ENCODE data around the gene MMP15.

DNA sequence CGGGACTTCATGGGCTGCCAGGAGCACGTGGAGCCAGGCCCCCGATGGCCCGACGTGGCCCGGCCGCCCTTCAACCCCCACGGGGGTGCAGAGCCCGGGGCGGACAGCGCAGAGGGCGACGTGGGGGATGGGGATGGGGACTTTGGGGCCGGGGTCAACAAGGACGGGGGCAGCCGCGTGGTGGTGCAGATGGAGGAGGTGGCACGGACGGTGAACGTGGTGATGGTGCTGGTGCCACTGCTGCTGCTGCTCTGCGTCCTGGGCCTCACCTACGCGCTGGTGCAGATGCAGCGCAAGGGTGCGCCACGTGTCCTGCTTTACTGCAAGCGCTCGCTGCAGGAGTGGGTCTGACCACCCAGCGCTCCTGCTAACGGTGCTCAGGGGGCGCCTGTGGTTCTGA lies 19.5 kb downstream of the MMP15 start:
- TF ChIP-seq, protein P1, sequence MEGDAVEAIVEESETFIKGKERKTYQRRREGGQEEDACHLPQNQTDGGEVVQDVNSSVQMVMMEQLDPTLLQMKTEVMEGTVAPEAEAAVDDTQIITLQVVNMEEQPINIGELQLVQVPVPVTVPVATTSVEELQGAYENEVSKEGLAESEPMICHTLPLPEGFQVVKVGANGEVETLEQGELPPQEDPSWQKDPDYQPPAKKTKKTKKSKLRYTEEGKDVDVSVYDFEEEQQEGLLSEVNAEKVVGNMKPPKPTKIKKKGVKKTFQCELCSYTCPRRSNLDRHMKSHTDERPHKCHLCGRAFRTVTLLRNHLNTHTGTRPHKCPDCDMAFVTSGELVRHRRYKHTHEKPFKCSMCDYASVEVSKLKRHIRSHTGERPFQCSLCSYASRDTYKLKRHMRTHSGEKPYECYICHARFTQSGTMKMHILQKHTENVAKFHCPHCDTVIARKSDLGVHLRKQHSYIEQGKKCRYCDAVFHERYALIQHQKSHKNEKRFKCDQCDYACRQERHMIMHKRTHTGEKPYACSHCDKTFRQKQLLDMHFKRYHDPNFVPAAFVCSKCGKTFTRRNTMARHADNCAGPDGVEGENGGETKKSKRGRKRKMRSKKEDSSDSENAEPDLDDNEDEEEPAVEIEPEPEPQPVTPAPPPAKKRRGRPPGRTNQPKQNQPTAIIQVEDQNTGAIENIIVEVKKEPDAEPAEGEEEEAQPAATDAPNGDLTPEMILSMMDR (IDR thresholded peaks at IDR 0.05), result no peak
- no peak for TF ChIP-seq POLR2A (IDR thresholded peaks at IDR 0.05)
